Activated naive CD8-positive, alpha-beta T cell (primary cell): ENCODE data around the gene SYNE1.
"Not testable (repeated sequence)": the region's sequence is repeated elsewhere in the genome, so short reads cannot be mapped to it uniquely, and the experiment has no call there.

Experiments
- H3K27ac Mint-ChIP-seq: one replicate; pipeline ENCODE4 v1.8.0; 2021; ENCODE audit warnings: mixed read lengths
- H3K27me3 Mint-ChIP-seq: one replicate; pipeline ENCODE4 v1.8.0; 2021; ENCODE audit warnings: mixed read lengths
- H3K36me3 Mint-ChIP-seq: one replicate; pipeline ENCODE4 v1.8.0; 2021; ENCODE audit warnings: mixed read lengths
- H3K4me1 Mint-ChIP-seq: one replicate; pipeline ENCODE4 v1.8.0; 2021; ENCODE audit warnings: low read depth, mixed read lengths
- H3K4me3 Mint-ChIP-seq: one replicate; pipeline ENCODE4 v1.8.0; 2021; ENCODE audit warnings: mild to moderate bottlenecking, mixed read lengths
- H3K9me3 Mint-ChIP-seq: one replicate; pipeline ENCODE4 v1.8.0; 2021; ENCODE audit warnings: low read depth, mixed read lengths

The SYNE1 gene

GRCh38 chr6:152499931-152500330 lies 137.2 kb downstream of the SYNE1 start:
- H3K27ac Mint-ChIP-seq: no peak overlapping the region
- no peaks in the 10 kb centered on the region for H3K36me3 Mint-ChIP-seq
- no peaks in the 10 kb centered on the region for H3K27me3 Mint-ChIP-seq
- H3K4me1 Mint-ChIP-seq: no peaks in the 10 kb centered on the region
- H3K4me3 Mint-ChIP-seq: no peak overlapping the region
- no peaks in the 10 kb centered on the region for H3K9me3 Mint-ChIP-seq

DNA sequence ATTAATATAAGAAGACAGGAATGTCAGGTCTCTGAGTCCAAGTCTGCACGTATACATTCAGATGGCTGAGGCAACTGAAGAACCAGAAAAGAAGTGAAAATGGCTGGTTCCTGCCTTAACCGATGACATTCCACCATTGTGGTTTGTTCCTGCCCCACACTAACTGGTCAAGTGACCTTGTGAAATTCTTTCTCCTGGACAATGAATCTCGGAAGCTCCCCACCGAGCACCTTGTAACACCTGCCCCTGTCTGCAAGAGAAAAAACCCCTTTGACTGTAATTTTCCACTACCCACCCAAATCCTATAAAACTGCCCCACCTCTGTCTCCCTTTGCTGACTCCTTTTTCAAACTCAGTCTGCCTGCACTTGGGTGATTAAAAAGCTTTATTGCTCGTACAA lies 140.4 kb downstream of the SYNE1 start:
- H3K4me1 Mint-ChIP-seq: no peaks in the 10 kb centered on the region
- H3K36me3 Mint-ChIP-seq: no peaks in the 10 kb centered on the region
- no peaks in the 10 kb centered on the region for H3K9me3 Mint-ChIP-seq
- no peaks in the 10 kb centered on the region for H3K27me3 Mint-ChIP-seq
- H3K4me3 Mint-ChIP-seq: no peak overlapping the region
- no peak overlapping the region for H3K27ac Mint-ChIP-seq

- not testable (repeated sequence) for H3K36me3 Mint-ChIP-seq, H3K27ac Mint-ChIP-seq, H3K4me3 Mint-ChIP-seq, H3K4me1 Mint-ChIP-seq, H3K27me3 Mint-ChIP-seq, H3K9me3 Mint-ChIP-seq
Measured at GRCh38 chr6:152495456-152495855, 141.7 kb downstream of the SYNE1 start.

DNA sequence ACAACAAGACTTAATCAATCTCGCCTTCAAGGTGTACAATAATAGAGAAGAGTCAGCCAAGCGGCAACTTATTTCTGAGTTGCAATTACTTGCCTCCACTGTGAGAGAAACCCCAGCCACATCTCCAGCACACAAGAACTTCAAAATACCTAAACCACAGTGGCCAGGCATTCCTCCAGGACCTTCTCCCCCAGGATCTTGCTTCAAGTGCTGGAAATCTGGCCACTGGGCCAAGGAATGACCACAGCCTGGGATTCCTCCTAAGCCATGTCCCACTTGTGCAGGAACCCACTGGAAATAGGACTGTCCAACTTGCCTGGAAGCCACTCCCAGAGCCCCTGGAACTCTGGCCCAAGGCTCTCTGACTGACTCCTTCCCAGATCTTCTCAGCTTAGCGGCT lies 144.9 kb downstream of the SYNE1 start:
- not testable (repeated sequence) for H3K36me3 Mint-ChIP-seq, H3K27me3 Mint-ChIP-seq, H3K27ac Mint-ChIP-seq

DNA sequence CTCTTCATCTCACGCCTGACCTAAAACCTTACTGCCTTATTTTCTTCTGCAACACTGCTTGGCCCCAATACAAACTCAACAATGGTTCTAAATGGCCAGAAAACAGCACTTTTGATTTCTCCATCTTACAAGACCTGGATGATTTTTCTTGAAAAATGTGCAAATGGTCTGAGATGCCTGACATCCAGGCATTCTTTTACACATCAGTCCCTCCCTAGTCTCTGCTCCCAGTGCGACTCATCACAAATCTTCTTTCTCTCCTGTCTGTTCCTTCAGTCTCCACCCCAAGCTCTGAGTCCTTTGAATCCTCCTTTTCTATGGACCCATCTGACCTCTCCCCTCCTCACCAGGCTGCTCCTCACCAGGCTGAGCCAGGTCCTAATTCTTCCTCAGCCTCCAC lies 145.7 kb downstream of the SYNE1 start:
- H3K36me3 Mint-ChIP-seq, H3K4me1 Mint-ChIP-seq, H3K27ac Mint-ChIP-seq, H3K9me3 Mint-ChIP-seq, H3K4me3 Mint-ChIP-seq, H3K27me3 Mint-ChIP-seq: not testable (repeated sequence)

More for the DNA sequence above, 144.9 kb downstream of the SYNE1 start:
- not testable (repeated sequence) for H3K9me3 Mint-ChIP-seq, H3K4me3 Mint-ChIP-seq, H3K4me1 Mint-ChIP-seq

GRCh38 chr6:152490971-152491378 lies 146.2 kb downstream of the SYNE1 start:
- H3K36me3 Mint-ChIP-seq, H3K9me3 Mint-ChIP-seq, H3K27ac Mint-ChIP-seq, H3K4me3 Mint-ChIP-seq, H3K4me1 Mint-ChIP-seq, H3K27me3 Mint-ChIP-seq: not testable (repeated sequence)

GRCh38 chr6:152484806-152485205 lies 152.4 kb downstream of the SYNE1 start:
- no peak overlapping the region for H3K4me3 Mint-ChIP-seq
- no peaks in the 10 kb centered on the region for H3K36me3 Mint-ChIP-seq
- no peak overlapping the region for H3K27ac Mint-ChIP-seq
- no peaks in the 10 kb centered on the region for H3K27me3 Mint-ChIP-seq
- H3K9me3 Mint-ChIP-seq: no peaks in the 10 kb centered on the region
- H3K4me1 Mint-ChIP-seq: no peaks in the 10 kb centered on the region

DNA sequence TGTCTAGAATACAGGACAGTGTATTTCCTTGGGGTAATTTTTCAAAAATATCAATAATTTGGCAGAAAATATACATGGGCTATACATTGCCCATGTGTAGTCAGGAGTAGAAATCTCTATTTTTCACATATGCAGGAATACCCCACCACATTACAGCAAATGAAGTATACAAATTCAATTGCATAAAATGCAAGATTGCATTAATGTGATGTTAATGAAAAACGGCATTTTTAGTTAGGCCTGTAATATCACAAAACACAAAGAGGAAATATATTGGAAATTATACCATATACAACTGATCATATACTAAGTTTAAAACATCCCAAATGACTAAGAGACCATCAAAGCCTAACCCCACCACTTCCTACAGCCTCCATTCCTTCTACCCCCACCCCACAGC lies 154.9 kb downstream of the SYNE1 start:
- Mint-ChIP-seq H3K27ac (no peak overlapping the region), H3K4me3 (no peak overlapping the region)

GRCh38 chr6:152478377-152479010 lies 158.7 kb downstream of the SYNE1 start:
- H3K27me3 Mint-ChIP-seq: peaks cover 3% of the 10 kb centered on the region
- no peak overlapping the region for H3K4me3 Mint-ChIP-seq
- H3K27ac Mint-ChIP-seq: no peak overlapping the region
- H3K36me3 Mint-ChIP-seq: no peaks in the 10 kb centered on the region
- H3K4me1 Mint-ChIP-seq: no peaks in the 10 kb centered on the region
- no peaks in the 10 kb centered on the region for H3K9me3 Mint-ChIP-seq

More for the DNA sequence above, 154.9 kb downstream of the SYNE1 start:
- no peaks in the 10 kb centered on the region for H3K27me3 Mint-ChIP-seq
- H3K9me3 Mint-ChIP-seq: no peaks in the 10 kb centered on the region
- no peaks in the 10 kb centered on the region for H3K36me3 Mint-ChIP-seq
- H3K4me1 Mint-ChIP-seq: no peaks in the 10 kb centered on the region

DNA sequence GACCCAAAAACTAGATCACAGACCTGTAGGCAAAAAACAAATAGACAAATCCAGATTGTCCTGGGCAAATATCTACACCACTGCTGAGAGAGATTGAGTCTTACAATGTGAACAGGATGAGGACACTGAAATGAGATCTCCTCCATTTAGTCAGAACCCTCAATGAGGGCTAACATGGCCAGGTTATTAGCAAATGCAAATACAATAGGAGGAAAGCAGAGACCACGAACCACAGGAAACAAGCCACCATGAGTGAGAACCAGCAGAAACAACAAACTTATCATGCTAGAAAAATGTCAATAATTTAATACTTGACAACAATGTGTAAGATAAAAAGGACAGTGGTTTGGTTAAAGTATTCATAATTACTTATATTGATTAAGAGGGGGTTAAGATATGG lies 162.8 kb downstream of the SYNE1 start:
- Mint-ChIP-seq H3K27ac (no peak overlapping the region), H3K4me3 (no peak overlapping the region), H3K9me3 (no peaks in the 10 kb centered on the region), H3K36me3 (no peaks in the 10 kb centered on the region), H3K4me1 (no peaks in the 10 kb centered on the region), H3K27me3 (peaks cover 3% of the 10 kb centered on the region)

DNA sequence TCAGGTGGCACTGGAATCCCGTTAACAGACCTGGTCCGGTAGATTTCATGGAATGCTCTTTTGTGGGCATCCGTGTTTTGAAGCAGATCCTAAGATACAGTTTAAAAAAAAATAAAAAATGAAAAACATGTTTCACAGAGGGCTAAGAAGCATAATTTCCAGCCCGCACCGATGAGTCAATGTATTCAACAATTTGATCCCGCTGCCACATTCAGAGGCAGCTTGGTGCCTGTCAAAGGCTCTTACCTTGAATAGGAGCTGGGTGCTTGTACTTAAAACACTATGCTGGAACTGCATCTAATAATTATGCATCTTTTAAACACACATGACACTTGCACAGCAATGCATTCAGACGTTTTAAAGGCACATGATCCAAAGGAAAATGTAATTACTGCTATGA lies 164.8 kb downstream of the SYNE1 start:
- H3K36me3 Mint-ChIP-seq: no peaks in the 10 kb centered on the region
- no peak overlapping the region for H3K4me3 Mint-ChIP-seq
- H3K27ac Mint-ChIP-seq: no peak overlapping the region
- peaks cover 3% of the 10 kb centered on the region for H3K27me3 Mint-ChIP-seq
- H3K4me1 Mint-ChIP-seq: no peaks in the 10 kb centered on the region
- H3K9me3 Mint-ChIP-seq: no peaks in the 10 kb centered on the region

DNA sequence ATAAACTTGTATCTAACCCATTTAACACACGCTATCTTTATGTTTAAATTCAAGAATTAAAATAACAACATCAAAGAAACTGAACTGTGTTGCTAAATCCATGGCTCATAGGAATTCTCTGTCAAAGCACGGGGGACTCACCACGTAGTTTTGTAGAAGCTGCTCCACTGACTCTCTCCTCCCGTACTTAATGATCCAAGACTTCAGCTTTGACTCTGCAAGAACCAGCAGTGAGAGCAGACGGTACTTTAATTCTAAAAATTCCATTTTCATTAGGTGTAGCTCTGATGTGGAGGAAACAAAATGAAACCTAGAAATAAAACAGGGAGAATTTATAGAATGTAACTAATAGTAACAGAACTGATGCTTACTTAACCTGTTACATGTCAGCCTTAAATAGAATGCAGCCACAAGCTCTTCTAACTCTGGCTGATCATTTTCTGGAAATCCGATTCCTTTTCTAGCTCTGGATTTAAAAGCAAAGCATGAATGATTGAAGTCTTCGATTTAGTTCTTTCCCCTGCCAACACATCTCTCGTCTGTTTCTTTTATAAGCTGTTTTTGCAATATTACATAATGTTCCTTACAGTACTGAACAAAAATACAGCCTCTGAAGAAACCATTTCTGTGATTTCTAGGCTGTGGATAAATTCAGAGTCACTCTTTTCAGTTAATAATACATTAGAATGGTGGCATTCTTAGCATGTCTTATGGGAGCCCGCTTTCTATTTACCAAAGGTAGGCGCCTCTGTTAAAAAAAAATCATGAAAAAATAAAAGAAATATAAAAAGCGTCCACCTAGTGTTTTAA lies 165.5 kb downstream of the SYNE1 start:
- Mint-ChIP-seq H3K4me3 (no peak overlapping the region), H3K27ac (no peak overlapping the region), H3K9me3 (no peaks in the 10 kb centered on the region), H3K36me3 (no peaks in the 10 kb centered on the region), H3K4me1 (no peaks in the 10 kb centered on the region), H3K27me3 (peaks cover 3% of the 10 kb centered on the region)

DNA sequence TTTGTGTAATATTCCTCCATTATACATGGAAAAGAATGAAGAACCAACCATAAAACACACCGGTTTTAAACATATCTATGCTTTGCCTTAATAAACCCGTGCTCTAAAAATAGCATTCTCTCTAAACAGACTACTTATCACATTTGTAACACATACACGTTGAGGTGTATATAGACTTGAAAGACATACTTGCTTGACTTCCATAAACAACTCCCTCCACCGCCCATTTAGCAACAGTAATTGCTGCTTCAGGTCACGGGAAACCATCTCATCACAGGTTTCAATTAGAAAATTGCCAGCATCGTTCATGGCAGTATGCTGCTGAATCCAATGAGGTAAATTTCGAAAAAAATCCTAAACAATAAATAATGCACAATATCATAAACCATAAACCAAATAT lies 174.0 kb downstream of the SYNE1 start:
- H3K4me1 Mint-ChIP-seq: peaks cover 10% of the 10 kb centered on the region
- H3K27me3 Mint-ChIP-seq: peaks cover 8% of the 10 kb centered on the region
- no peaks in the 10 kb centered on the region for H3K9me3 Mint-ChIP-seq
- no peaks in the 10 kb centered on the region for H3K36me3 Mint-ChIP-seq
- peak overlapping the region; percentile 19 for H3K4me3 Mint-ChIP-seq
- no peak overlapping the region for H3K27ac Mint-ChIP-seq

DNA sequence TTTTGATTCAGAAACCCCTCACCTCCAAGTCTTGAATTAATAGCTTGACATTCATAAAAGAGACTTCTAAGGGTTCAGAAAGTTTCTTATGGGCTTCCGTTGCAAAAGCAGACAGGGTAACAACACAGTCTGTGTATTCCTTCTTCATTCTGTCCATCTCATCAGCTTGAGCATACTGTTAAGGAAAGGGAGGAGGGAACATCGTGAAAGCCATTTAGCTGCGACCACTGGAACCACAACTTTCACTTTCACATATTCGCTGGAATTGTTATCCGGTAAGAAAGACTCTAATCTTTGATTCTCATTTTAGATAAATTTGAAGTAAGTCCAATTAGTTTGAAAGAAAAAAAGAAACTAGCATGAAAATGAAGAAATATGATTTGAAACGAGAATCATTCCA lies 174.4 kb downstream of the SYNE1 start:
- Mint-ChIP-seq H3K4me3 (peak overlapping the region; percentile 19), H3K27me3 (peaks cover 8% of the 10 kb centered on the region), H3K4me1 (peaks cover 10% of the 10 kb centered on the region), H3K36me3 (no peaks in the 10 kb centered on the region), H3K27ac (no peak overlapping the region), H3K9me3 (no peaks in the 10 kb centered on the region)

DNA sequence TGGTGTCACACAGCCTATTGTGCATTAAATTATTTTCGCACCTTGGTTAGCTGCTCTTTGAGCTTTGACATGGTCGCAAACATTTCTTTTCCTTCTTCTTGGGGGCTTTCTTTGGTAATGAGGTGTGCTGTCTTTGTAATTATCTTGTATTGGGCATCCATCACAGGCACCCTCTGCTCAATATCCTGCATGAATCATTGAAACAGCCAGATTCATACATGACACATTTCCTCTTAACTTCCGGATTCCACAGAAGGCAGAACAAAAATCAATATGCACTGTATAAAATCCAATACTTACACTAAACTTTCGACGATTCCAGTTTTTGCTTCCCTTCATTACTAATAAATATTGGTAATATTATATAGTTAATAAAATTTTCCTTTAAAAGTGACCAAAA lies 175.6 kb downstream of the SYNE1 start:
- no peak overlapping the region for H3K4me3 Mint-ChIP-seq
- no peak overlapping the region for H3K27ac Mint-ChIP-seq
- no peaks in the 10 kb centered on the region for H3K9me3 Mint-ChIP-seq
- H3K27me3 Mint-ChIP-seq: peaks cover 8% of the 10 kb centered on the region
- H3K4me1 Mint-ChIP-seq: peaks cover 10% of the 10 kb centered on the region
- H3K36me3 Mint-ChIP-seq: no peaks in the 10 kb centered on the region
